ENCODE measurements around the gene CYP3A4.
"Not testable (repeated sequence)": the region's sequence is repeated elsewhere in the genome, so short reads cannot be mapped to it uniquely, and the experiment has no call there.

The CYP3A4 gene

DNA sequence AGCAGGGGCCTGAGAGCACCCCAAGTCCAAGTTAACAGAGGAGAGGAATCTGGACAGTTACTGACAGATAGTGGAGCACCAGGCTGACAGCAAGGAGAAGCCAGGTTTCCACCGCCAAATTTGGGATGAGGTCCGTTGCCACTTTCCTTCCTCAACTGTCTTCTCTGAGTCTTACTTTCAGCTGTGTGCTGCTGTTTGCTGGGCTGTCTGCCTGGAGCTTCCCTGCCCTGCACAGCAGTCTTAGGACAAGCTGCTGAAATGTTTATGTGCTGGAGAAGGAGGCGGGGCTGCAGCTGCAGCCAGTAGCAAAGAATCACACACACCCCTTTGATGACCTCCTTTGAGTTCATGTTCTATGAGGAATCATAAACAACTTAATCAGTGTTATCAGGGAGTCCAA, 31.6 kb downstream of the CYP3A4 start:
- no peak for DNase-seq (ENCODE audit: low read depth)

DNA sequence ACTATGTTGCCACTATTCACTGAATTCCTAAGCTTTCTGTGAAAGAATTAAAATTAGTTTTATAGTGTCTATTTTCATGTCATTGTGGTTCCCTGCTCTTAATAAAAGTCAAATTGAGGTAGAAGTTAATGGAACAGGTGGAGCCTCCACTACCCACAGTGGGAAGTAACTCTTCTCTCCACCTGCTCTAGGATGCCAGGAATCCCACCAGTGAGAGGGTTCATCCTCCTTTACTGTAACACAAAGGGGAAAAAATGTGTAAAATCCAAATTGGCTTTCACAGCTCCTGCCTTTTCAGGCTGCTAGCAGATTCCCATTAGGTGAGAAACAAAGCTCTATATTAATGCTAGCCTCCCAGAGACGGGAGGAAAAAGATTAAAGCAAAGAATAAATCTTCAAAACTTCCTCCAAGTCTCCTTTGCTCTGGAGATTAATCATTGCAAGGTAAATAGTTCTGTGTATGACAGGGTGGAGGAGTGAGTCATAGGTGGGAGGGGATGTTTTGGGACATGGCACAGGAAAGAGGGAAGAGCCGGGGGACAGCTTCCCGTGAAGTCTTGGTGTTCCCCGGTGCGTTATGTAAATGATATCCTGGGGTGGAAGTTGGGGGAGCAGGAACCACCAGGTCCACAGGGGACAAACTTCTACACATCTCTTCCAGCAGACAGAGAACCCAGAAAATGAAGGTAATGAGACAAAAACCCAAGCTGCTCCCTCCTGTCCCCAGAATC, 32.5 kb downstream of the CYP3A4 start:
- DNase-seq (ENCODE audit: low read depth): not testable (repeated sequence)

DNA sequence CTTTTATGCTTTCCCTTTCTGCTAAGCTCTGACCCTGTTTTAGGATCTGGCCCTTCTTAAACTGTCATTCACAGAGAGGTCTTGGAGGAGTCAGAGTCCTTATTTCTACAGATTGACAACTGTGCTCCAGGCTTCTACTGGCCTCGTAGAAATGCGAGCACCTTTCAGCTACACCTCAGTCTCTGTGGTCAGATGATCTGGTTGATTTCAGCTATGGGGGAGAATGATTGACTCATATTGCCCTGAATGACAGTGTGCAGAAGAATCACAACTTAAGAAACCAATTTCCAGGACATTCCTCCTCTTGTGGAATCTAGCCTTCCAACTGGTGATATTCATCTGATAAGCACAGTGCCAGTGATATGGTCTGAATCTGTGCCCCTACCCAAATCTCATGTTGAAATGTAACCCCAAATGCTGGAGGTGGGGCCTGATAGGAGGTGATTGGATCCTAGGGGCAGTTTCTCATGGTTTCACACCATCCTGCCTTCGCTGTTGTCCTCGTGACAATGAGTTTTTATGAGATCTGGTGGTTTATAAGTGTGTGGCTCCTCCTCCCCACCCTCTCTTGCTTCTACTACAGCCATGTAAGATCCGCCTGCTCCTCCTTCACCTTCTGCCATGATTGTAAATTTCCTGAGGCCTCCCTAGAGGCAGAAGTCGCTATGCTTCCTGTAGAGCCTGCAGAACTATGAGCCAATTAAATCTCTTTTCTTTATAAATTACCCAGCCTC, 35.0 kb downstream of the CYP3A4 start:
- no peak for DNase-seq (ENCODE audit: low read depth)

DNA sequence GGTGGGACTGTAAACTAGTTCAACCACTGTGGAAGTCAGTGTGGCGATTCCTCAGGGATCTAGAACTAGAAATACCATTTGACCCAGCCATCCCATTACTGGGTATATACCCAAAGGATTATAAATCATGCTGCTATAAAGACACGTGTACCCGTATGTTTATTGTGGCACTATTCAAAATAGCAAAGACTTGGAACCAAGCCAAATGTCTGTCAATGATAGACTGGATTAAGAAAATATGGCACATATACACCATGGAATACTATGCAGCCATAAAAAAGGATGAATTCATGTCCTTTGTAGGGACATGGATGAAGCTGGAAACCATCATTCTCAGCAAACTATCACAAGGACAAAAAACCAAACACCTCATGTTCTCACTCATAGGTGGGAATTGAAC, 37.1 kb downstream of the CYP3A4 start:
- not testable (repeated sequence) for DNase-seq (ENCODE audit: low read depth)

DNA sequence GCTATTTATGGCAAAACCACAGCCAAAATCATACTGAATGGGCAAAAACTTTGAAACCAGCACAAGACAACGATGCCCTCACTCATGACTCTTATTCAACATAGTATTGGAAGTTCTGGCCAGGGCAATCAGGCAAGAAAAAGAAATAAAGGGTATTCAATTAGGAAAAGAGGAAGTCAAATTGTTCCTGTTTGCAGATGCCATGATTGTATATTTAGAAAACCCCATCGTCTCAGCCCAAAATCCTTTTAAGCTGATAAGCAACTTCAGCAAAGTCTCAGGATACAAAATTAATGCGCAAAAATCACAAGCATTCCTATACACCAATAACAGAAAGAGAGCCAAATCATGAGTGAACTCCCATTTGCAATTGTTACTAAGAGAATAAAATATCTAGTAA, 38.6 kb downstream of the CYP3A4 start:
- not testable (repeated sequence) for DNase-seq (ENCODE audit: low read depth)

DNA sequence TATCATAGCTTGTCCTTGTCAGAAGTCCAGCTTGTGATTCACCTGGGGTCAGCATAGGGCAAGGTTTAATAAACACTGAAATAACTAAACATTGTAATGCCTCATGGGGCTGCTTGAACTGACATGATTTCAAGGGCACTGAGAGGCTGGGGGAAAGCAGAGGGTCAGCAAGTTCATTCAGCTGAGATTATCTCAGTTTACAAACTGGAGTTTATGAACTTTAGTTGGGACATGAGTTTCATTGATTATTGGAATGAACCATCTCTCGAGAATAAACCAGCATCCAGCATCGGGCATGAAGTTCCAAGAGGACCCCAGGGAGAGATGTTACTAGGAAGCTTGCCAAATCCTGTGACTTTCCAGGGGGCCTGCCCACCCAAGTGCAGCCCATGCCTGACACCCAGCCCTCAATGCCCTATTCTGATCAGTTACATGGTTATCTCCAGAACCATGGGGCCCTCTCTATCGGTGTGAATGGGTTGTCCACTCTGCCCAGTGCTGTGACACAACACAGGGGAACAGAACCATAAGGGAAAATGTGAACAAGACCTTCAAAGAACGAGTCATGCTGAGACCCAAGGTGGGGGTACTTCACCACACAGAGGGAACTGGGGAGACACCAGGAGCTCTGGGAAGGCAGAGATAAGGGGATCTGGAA, 41.1 kb downstream of the CYP3A4 start:
- no peak for DNase-seq (ENCODE audit: low read depth)

DNA sequence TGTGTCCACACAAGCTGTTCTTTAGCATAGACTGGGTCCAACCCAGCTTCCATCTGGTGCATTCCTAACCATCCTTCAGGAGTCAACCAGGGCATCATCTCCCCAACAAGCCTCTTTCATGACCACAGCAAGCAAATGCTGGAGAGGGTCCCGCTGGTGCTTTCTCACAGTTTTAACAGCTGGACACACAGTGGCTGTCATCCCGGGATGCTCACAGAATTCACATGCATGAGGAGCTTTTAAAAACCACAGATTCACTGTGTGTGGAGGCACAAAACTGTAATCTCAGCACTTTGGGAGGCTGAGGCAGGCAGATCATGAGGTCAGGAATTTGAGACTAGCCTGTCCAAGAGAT, 42.6 kb downstream of the CYP3A4 start:
- DNase-seq (ENCODE audit: low read depth): no peak

DNA sequence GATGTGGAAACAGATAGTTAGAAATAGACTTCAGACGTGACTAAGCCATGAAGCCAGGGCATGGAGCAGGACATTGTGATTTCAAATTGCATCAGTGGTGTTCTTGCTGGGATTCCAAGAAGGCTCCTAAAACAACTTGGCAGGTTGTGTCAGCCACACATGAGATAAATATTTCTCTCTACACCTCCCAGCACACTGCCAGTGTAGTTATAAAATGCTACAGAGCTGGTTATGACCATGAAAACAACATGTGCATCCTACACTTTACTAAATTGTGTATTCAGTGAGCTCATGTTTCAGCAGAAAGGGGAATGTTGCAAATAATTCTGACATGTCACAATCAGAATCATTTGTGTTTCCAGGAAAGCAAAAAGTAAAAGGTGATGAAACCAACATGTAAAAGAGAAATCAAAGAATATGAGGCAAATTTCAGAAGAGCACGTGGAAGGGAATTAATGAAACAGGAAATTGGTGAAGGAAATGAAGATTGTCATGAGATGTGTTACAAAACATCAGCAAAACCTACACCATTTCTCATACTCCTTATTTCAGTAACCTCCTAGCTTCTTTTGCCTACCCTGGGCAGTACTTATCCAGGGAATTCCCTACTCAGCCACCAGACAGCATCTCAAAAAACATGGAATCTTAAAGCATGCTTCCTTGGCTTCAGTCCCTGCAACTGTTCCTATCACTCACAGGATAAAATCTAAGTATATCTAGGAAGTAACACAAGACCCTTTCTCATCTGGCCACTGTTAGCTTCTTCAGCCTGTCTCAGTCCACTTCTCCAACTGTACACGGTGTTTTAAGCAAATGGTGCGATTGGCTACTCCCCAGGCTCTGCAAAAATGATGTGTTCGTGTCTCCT, 43.2 kb downstream of the CYP3A4 start:
- no peak for DNase-seq (ENCODE audit: low read depth)

DNA sequence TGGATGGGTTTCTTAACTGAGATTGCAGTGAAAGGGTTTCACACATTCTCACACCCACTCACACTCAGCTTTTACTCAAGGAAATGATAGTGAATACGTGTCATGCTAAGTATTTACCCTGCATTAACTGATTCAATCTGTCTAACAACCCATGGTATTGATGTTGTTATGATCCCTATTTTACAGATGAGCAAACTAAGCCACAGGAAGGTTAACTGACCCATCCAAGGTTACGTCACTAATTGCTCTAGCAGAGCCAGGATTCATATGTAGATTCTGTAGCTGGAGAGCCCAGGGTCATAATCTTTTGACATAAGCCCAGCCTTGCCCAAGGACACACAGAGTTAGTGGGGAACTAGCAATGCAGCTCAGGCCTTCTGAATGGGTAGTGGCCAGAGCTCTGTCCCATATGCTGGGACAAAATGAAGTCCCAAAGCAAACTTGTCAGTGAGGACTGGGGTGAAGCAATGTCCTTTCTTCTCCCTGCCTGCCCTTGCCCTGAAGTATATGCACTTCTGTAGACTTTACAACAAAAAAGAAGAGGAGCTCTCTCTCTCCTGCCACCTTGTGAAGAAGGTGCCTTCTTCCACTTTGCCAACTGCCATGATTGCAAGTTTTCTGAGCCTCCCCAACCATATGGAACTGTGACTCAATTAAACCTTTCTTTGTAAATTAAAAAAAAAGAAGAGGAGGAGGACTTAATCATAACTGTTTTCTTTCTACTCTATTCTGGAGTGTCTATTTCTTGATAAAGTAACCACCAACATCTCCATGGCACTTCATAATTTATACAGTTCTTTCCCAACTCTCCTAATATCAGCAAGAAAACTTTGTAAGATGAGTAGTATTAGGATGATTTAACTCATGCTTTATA, 44.0 kb downstream of the CYP3A4 start:
- DNase-seq (ENCODE audit: low read depth): no peak

DNA sequence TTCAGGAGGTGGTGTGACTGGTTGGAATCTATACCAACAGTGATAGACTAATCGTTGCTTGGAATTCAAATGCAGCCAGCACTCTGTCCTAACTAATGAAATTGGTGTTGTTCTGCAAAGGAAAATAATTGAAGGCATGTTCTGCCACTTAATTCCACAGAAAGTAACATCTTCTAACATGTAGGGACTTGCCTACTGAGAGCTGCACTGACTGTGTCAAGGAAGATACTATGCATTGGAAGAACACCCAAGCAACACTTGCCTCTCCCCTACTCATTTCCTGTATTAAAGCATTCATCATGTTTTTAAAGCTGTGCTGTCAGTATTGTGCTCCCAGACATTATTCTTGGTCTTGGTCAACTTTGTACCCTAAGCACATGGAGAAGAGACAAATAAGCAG, 46.3 kb downstream of the CYP3A4 start:
- no peak for DNase-seq (ENCODE audit: low read depth)

DNA sequence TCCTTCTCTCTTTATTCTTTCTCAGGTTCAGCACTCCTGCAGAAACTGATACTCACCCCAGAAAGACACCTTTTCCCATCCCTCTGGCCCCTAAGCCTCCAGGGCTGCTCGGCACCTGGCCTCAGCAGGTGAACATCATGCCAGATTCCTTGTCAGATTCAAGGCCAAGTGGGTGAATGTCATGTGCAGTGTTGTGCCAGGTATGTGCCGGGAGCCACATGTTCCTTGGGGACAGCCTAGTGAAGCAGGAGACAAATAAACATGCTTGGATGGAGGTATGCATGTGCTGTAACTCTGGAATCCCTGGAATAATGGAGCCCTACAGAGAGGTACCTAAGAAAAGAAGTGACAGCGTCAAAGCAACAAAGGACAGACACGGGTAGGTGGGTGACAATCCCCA, 47.3 kb downstream of the CYP3A4 start:
- not testable (repeated sequence) for DNase-seq (ENCODE audit: low read depth)

DNA sequence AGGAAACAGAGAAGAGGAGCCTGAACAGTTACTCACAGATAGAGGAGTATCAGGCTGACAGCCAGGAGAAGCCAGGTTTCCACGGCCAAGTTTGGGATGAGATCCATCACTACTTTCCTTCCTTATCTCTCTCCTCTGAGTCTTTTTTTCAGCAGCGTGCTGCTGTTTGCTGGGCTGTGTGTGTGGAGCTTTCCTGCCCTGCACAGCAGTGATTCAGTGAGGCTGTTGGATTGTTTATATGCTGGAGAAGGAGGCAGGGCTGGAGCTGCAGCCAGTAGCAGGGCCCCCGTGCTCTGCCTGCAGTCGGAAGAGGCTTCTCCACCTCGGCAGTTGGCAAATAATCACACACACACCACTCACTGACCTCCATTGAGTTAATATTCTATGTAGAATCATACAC, 49.0 kb downstream of the CYP3A4 start, which contains the start of gene CYP3A7:
CYP3A7 (minus strand) TSS at position 210 of the 400 bp plus-strand sequence; CDS start at position 107, 103 bp downstream.
- no peak for DNase-seq (ENCODE audit: low read depth)

DNA sequence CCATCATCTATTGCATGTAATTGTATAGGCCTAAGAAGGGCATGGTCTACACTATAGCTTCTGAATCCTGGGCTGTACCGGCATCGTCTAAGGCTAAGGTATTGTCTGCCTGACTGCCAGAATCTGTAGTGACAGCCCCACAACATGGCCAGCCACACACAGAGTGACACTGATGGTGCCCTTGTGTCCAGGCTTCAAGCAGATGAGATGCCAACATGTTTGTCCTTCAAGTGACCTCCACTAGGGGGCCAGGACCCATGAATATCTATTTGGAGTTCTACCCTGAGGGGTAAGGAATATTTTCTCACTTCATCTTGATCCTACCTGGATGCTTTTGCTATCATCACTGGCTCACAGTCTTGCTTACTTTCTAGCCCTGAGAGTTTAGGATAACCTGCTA, 50.5 kb downstream of the CYP3A4 start:
- DNase-seq (ENCODE audit: low read depth): no peak

DNA sequence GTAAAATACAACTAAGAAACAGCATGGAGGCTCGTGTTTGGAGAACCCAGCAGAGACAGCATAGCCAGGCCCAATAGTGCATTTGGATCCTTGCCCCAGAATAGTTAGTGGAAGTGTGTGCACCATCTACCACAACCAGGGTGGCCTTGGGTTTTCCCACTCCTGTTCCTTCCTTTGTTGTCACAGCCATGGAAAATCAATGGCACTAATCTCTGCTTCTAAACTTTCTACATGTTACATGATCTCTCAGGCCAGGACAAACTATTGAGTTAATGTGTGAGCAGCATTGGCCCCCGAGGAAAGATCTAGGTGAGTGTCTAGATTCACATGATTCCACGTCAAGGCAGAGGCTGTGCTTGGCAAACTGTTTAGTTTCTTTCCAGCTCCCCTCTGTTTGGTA, 51.0 kb downstream of the CYP3A4 start:
- DNase-seq (ENCODE audit: low read depth): no peak

DNA sequence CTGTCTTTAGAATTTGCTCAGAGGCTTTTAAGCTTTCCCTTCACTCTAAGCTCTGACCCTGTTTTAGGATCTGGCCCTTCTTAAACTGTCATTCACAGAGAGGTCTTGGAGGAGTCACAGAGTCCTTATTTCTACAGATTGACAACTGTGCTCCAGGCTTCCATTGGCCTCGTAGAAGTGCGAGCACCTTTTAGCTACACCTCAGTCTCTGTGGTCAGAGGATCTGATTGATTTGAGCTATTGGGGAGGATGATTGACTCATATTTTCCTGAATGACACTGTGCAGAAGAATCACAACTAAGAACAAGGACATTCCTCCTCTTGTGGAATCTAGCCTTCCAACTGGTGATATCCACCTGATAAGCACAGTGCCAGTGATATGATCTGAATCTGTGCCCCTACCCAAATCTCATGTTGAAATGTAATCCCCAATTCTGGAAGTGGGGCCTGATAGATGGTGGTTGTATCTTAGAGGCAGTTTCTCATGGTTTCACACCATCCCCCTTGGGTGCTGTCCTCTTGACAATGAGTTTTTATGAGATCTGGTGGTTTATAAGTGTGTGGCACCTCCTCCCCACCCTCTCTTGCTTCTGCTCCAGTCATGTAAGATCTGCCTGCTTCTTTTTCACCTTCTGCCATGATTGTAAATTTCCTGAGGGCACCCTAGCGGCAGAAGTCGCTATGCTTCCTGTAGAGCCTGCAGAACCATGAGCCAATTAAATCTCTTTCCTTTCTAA, 52.2 kb downstream of the CYP3A4 start:
- DNase-seq (ENCODE audit: low read depth): no peak

DNA sequence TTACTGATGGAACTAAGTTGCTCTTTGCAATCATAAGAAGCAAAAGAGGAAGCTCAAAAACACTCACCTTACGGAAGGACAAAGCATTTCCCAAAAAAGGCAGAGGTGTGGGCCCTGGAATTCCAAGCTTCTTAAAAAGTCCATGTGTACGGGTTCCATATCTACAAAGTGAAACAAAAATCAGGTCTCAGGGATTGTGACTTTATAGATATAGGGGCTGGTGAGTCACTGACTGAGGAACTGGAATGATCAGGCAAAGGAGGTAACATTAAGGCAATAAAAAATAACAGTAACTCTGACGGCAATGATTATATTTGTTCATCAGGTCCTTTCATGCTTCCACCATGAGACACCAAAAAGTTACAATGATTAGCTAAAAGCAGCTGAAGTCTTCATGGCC, 53.0 kb downstream of the CYP3A4 start:
- no peak for DNase-seq (ENCODE audit: low read depth)

DNA sequence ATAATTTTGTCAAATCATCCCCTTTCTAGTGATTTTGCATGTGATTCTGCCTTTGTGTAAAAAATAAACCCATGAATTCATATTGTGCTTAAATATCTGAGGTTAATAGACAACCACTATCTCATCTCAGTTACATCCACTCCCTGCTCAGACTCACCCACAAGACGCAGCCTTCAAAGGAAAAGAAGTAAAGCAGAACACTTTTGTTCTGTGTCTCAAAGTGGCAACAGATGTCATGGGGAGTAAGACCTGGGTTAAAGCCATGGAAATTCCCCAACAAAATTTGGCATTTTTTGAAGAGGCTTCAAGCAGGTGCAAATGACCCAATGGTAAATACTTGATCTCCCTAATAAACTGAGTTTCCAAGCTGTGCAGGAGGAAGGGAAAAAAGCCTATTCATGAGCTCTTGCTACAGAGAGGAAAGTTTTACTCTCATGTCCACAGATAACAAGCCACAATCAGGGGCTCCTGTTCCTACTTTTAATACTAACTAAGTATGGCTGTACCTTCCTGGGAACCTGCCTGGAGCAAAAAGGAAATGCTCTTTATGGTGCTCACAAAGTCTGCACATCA, 53.7 kb downstream of the CYP3A4 start:
- DNase-seq (ENCODE audit: low read depth): no peak

DNA sequence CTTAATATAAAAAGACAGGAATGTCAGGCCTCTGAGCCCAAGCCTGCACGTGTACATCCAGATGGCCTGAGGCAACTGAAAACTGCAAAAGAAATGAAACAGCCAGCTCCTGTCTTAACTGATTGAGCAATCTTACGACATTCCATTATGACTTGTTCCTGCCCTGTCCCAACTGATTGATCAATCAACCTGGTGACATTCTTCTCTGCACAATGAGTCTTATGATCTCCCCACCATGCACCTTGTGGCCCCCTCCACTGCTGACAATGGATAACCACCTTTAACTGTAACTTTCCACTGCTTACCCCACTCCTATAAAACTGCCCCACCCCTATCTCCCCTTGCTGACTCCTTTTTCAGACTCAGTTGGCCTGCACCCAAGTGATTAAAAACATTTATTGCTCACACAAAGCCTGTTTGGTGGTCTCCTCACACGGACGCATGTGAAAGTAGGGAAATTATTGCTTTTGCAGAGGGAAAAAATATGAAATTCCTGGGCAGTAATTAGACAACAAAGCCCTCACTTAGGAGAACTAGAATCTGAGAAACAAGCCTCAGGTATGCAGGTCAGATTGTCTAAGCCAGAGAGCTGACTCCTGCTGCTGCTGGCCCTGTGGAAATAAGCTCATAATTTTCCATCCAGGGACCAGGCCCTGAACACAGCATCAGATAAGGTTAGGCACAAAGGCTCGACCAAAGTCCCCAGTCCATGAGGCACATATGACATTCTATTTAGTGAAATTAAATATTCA, 54.3 kb downstream of the CYP3A4 start:
- DNase-seq (ENCODE audit: low read depth): no peak

DNA sequence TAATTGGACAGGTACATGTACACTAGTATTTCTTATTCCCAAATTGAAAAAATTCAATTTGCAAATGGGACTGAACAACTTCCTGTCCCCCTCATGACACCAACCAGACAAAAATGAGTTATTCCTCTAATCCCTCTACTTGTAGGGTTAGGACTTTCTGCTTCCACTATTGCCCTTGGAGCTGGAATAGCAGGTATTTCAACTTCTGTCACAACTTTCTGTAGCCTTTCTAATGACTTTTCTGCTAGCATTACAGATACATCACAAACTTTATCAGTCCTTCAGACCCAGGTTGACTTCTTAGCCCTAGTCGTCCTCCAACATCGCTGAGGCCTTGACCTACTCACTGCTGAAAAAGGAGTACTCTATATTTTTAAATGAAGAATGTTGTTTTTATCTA, 55.4 kb downstream of the CYP3A4 start:
- DNase-seq (ENCODE audit: low read depth): no peak
